SK-N-MC (cell line): Measurements from ENCODE around the gene PTPRJ.

Experiments used
- DNase-seq: peaks from one replicate; pipeline ENCODE4 v3.0.0-alpha.2; 2011; ENCODE audit warnings: low read depth, low spot score
- H3K27ac ChIP-seq: fragments of 200-600 bp; sonication (generic); 2 replicates; pipeline ENCODE4 v1.5.1; 2016; ENCODE audit warnings: mixed run types
- H3K36me3 ChIP-seq: fragments of 200-600 bp; sonication (generic); 2 replicates; pipeline ENCODE4 v1.6.1; 2017; ENCODE audit warnings: antibody characterized with exemption, low read length, mixed read lengths; ENCODE audit not compliant: insufficient read depth
- H3K4me3 ChIP-seq: fragments of 200-600 bp; sonication (generic); 2 replicates; pipeline ENCODE4 v1.5.1; 2016
- H3K9ac ChIP-seq: fragments of 200-600 bp; sonication (generic); 2 replicates; pipeline ENCODE4 v1.8.0; 2017; ENCODE audit warnings: mixed run types, mixed read lengths; ENCODE audit not compliant: insufficient read length
- H3K9me3 ChIP-seq: fragments of 200-600 bp; sonication (generic); 2 replicates; pipeline ENCODE4 v1.6.1; 2017; ENCODE audit warnings: low read depth, mild to moderate bottlenecking, antibody characterized with exemption, low read length, moderate library complexity, mixed read lengths
- EZH2 ChIP-seq: fragments of 200-600 bp; sonication (generic); IDR thresholded peaks from one replicate; pipeline ENCODE4 v1.6.1; 2017; ENCODE audit warnings: antibody characterized with exemption
- FOXP2 ChIP-seq: optimal IDR thresholded peaks from 2 replicates; pipeline ENCODE3; 2011; ENCODE audit warnings: mild to moderate bottlenecking, moderate library complexity; ENCODE audit not compliant: insufficient read depth; ENCODE audit errors: extremely low read length, control extremely low read depth
- POLR2AphosphoS5 ChIP-seq: IDR thresholded peaks from 2 replicates; pipeline ENCODE4 v1.6.1; 2012; ENCODE audit warnings: mild to moderate bottlenecking, low read depth, low read length, borderline replicate concordance

The PTPRJ gene

DNA sequence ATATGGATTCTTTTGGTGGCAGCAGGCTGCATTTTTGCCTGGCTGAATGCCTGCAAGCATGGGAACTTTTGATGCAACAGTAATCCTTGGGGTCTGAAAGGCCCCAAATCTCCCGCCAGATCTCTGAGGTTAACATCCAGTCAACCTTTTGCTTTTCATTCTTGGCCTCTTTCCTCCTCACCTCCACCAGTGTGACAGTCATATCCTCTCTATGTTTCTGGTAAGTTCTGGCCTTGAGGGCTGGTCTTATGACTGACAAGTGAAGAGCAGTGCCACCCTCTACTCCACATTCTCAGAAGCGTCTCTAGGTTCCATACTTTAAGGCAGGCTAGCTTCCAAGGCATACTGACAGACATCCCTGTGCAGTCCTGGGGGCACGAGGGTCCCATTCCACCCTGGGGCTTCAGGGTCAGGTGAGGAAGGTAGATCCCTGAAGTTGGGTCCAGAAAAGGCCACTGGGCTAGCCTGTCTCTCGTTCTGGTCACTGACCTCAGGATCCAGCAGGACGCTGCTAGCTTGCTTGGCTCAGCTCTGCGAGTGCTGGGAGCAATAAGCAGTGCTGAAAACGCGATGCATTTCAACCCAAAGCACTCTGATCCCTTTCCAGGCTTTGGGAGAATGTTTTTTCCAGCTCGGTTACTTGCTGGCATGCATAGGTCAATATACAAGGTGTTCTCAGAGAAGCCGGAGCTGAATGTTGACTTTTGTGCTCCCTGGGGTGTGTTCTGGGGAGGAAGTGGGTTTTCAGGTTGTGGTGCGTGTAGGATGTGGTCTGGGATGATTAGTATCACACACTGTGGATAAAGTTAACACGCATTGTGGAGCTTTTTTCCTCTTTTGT is 75.2 kb downstream of the PTPRJ start:
- TF ChIP-seq EZH2 (no peak), FOXP2 (no peak), POLR2AphosphoS5 (no peak)
- no peak overlapping the region for H3K27ac ChIP-seq
- no peak overlapping the region for H3K4me3 ChIP-seq
- no peaks in the 10 kb centered on the region for H3K9me3 ChIP-seq
- DNase-seq, result no peak
- no peak overlapping the region for H3K9ac ChIP-seq
- H3K36me3 ChIP-seq, result no peaks in the 10 kb centered on the region

DNA sequence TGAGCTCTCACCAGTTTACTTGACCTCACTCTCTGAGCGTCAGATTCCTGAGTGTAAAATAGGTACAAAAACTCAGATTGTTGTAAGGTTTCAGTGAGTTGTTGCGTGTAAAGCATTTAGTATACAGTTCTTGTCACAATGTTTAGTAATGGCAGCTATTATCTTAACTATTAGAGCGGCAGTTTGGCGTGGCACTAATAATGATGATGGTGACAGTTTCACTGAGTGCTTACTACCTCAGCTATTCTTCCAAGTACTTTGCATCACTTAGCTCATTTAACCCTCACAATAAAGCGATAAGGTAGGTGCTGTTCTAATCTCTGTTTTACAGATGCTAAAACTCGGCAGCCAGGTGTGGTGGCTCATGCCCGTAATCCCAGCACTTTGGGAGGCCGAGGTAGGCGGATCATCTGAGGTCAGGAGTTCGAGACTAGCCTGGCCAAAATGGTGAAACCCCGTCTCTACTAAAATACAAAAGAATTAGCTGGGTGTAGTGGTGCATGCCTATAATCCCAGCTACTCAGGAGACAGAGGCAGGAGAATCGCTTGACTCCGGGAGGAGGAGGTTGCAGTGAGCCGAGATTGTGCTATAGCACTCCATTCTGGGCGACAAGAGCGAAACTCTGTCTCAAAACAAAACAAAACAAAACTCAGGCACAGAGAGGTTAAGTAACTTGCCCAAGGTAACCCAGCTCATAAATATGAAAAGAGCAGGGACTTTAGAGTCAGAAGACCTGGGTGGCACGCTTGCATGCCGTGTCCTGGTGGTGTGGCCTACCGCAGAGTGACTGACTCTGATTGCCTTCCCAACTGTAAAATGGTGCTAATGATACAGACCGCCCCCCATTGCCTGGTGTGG is 76.2 kb downstream of the PTPRJ start:
- no peak for DNase-seq
- Histone ChIP-seq H3K9me3 (no peaks in the 10 kb centered on the region), H3K4me3 (no peak overlapping the region), H3K27ac (no peak overlapping the region), H3K9ac (no peak overlapping the region), H3K36me3 (no peaks in the 10 kb centered on the region)
- TF ChIP-seq EZH2 (no peak), FOXP2 (no peak), POLR2AphosphoS5 (no peak)

DNA sequence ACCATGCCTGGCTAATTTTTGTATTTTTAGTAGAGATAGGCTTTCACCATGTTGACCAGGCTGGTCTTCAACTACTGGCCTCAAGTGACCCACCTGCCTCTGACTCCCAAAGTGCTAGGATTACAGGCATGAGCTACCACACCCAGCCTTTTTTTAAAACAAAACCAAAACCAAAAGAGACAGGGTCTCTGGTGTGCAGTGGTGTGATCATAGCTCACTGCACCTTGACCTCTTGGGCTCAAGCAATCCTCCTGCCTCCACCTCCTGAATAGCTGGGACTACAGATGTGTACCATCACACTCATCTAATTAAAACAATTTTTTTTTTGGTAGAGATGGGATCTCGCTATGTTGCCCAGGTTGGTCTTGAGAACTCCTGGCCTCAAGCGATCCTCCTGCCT is 77.7 kb downstream of the PTPRJ start:
- Histone ChIP-seq H3K4me3 (no peak overlapping the region), H3K9ac (no peak overlapping the region), H3K27ac (no peak overlapping the region), H3K9me3 (no peaks in the 10 kb centered on the region), H3K36me3 (no peaks in the 10 kb centered on the region)
- TF ChIP-seq EZH2 (no peak), POLR2AphosphoS5 (no peak)
- no peak for DNase-seq

- H3K9ac ChIP-seq, result no peak overlapping the region
- no peaks in the 10 kb centered on the region for H3K36me3 ChIP-seq
- H3K9me3 ChIP-seq, result no peaks in the 10 kb centered on the region
- no peak for TF ChIP-seq POLR2AphosphoS5
- no peak for TF ChIP-seq EZH2
- TF ChIP-seq FOXP2, result no peak
- no peak for DNase-seq
- H3K4me3 ChIP-seq, result no peak overlapping the region
- H3K27ac ChIP-seq, result no peak overlapping the region
Observed at GRCh38 chr11:48058788-48059187, 78.4 kb downstream of the PTPRJ start.

DNA sequence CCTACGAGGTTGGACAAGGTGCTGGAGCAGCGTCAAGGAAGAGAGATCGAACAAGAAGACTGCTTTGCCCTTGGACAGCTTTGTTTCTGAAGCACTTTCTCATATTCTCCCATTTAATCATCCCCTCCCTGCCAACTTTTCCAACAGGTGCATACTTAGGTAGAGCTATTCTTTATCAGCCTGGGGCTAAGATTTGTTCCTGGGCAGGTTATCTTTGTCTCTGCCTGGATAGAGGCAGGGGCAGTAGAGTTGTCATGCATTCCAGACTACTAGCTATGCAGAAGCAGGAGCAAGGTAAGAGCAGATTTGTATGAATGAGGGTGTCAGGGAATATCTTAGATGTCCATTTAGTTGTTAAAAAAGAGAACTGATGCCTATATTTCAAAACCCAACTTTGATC is 82.3 kb downstream of the PTPRJ start:
- H3K9me3 ChIP-seq, result no peaks in the 10 kb centered on the region
- no peak overlapping the region for H3K27ac ChIP-seq
- TF ChIP-seq FOXP2 (no peak), EZH2 (no peak), POLR2AphosphoS5 (no peak)
- DNase-seq, result no peak
- H3K36me3 ChIP-seq, result no peaks in the 10 kb centered on the region
- no peak overlapping the region for H3K4me3 ChIP-seq
- H3K9ac ChIP-seq, result no peak overlapping the region

GRCh38 chr11:48063424-48063978 is 83.1 kb downstream of the PTPRJ start:
- H3K9me3 ChIP-seq, result no peaks in the 10 kb centered on the region
- H3K27ac ChIP-seq, result no peak overlapping the region
- no peaks in the 10 kb centered on the region for H3K36me3 ChIP-seq
- H3K9ac ChIP-seq, result no peak overlapping the region
- no peak overlapping the region for H3K4me3 ChIP-seq
- TF ChIP-seq FOXP2 (no peak), EZH2 (no peak), POLR2AphosphoS5 (no peak)
- no peak for DNase-seq

- no peak overlapping the region for H3K4me3 ChIP-seq
- DNase-seq, result no peak
- H3K36me3 ChIP-seq, result no peaks in the 10 kb centered on the region
- no peak overlapping the region for H3K9ac ChIP-seq
- no peak overlapping the region for H3K27ac ChIP-seq
- TF ChIP-seq FOXP2, result no peak
- no peak for TF ChIP-seq POLR2AphosphoS5
- TF ChIP-seq EZH2, result no peak
- no peaks in the 10 kb centered on the region for H3K9me3 ChIP-seq
Observed at GRCh38 chr11:48064306-48064705, 83.9 kb downstream of the PTPRJ start.
